Measurements from ENCODE around the gene MTHFD1L.

GRCh38 chr6:151149793-151150192 is 284.3 kb downstream of the MTHFD1L start:
- TF ChIP-seq CTCF (IDR thresholded peaks at IDR 0.05) = no peak
- no peak for TF ChIP-seq POLR2A (IDR thresholded peaks at IDR 0.05)
